HCT116 (cell line): ENCODE results near the gene FGF14. TPM values are rescaled to one million over a fixed set of nuclear protein-coding genes. Genes with fewer than 3 reads are reported as not detected.

Experiments
- ATAC-seq: fragments of 200-7000 bp; cut with Tn5 transposase; 2 replicates; pipeline ENCODE4 v1.9.1; 2020; ENCODE audit warnings: mild to moderate bottlenecking, moderate library complexity
- BruUV-seq: library from RNA; stranded (reverse); fragments of 400-500 nt; replicated peaks from 2 replicates; lab custom pipeline; 2021; lab: Mats Ljungman, UMichigan
- CTCF ChIA-PET: fragments of 300-600 bp; sonication (Branson Sonifier 250); formaldehyde crosslinking; loops from one replicate; lab custom pipeline; 2021; ENCODE audit warnings: antibody characterized with exemption; lab: Charles Lee
- POLR2A ChIA-PET: fragments of 300-600, 350-600 bp; sonication (Branson Sonifier 250); formaldehyde crosslinking; loops from one replicate; lab custom pipeline; 2021; ENCODE audit warnings: antibody characterized with exemption; lab: Charles Lee
- RAD21 ChIA-PET, 2 experiments: fragments of 300-600 bp; sonication (Branson Sonifier 250); formaldehyde crosslinking; loops; one replicate each; lab custom pipeline; 2023; ENCODE audit warnings: low total read pairs in 2 of 2; ENCODE audit not compliant: uncharacterized antibody in 2 of 2, unreplicated experiment in 2 of 2, low non-redundant PET in 1 of 2; lab: Charles Lee
- DNase-seq: peaks from one replicate; pipeline ENCODE4 v3.0.0-alpha.2; 2010; ENCODE audit warnings: low read depth, low spot score
- H2AFZ ChIP-seq: fragments of 200-600 bp; shearing (Covaris generic), sonication (generic); 2 replicates; pipeline ENCODE4 v1.6.1; 2017; ENCODE audit warnings: low read depth, mixed run types, mixed read lengths, antibody characterized with exemption, low read length; ENCODE audit not compliant: poor library complexity, severe bottlenecking
- H3K27ac ChIP-seq: 2 replicates; pipeline ENCODE4 v1.5.1; 2012; ENCODE audit warnings: low read depth, low read length
- H3K27me3 ChIP-seq: fragments of 200-600 bp; sonication (generic); 2 replicates; pipeline ENCODE4 v1.6.1; 2016; ENCODE audit warnings: mixed run types, low read length, mixed read lengths; ENCODE audit not compliant: insufficient read depth
- H3K36me3 ChIP-seq, 2 experiments: fragments of 200-500 bp in 1 of 2; fragments of 200-600 bp in 1 of 2; sonication (Bioruptor generic) in 1 of 2; sonication (generic) in 1 of 2; 2 replicates each; pipeline versions ENCODE4 v1.5.1 to v1.6.1; 2014 to 2016; ENCODE audit warnings: low read length in 2 of 2, inconsistent platforms in 1 of 2, mixed read lengths in 1 of 2, mixed run types in 1 of 2; ENCODE audit not compliant: insufficient read depth in 2 of 2, control insufficient read depth in 1 of 2
- H3K4me1 ChIP-seq, 2 experiments: fragments of 200-600 bp in 1 of 2; sonication (generic) in 1 of 2; 2 replicates each; pipeline versions ENCODE4 v1.5.1 to v1.6.1; 2012 to 2017; ENCODE audit warnings: low read length in 2 of 2, inconsistent platforms in 1 of 2, mild to moderate bottlenecking in 1 of 2, mixed read lengths in 1 of 2, mixed run types in 1 of 2, moderate library complexity in 1 of 2; ENCODE audit not compliant: insufficient read depth in 2 of 2, control insufficient read depth in 1 of 2
- H3K4me2 ChIP-seq: fragments of 200-600 bp; sonication (generic); 2 replicates; pipeline ENCODE4 v1.6.1; 2017; ENCODE audit warnings: mixed run types, low read length, mixed read lengths
- H3K4me3 ChIP-seq, 2 experiments: fragments of 200-600 bp in 1 of 2; sonication (generic) in 1 of 2; replicated peaks in 1 of 2; 2 replicates each; pipeline ENCODE4 v1.5.1; 2011 to 2016; ENCODE audit warnings: low read length in 2 of 2, control low read depth in 1 of 2, low read depth in 1 of 2, mild to moderate bottlenecking in 1 of 2, mixed read lengths in 1 of 2, mixed run types in 1 of 2
- H3K79me2 ChIP-seq: fragments of 200-600 bp; sonication (generic); 2 replicates; pipeline ENCODE4 v1.6.1; 2017; ENCODE audit warnings: mild to moderate bottlenecking, mixed run types, low read length, moderate library complexity, mixed read lengths; ENCODE audit not compliant: insufficient read depth
- H3K9ac ChIP-seq: fragments of 200-600 bp; sonication (generic); 2 replicates; pipeline ENCODE4 v1.6.1; 2016; ENCODE audit warnings: low read length, mixed read lengths
- H3K9me2 ChIP-seq: fragments of 200-600 bp; sonication (generic), shearing (Covaris generic); 2 replicates; pipeline ENCODE4 v1.6.1; 2017; ENCODE audit warnings: mixed run types, mild to moderate bottlenecking, moderate library complexity; ENCODE audit not compliant: insufficient read depth
- H3K9me3 ChIP-seq, 2 experiments: fragments of 200-500 bp in 1 of 2; fragments of 200-600 bp in 1 of 2; sonication (Bioruptor generic) in 1 of 2; sonication (generic) in 1 of 2; 2 replicates each; pipeline ENCODE4 v1.6.1; 2014 to 2017; ENCODE audit warnings: low read length in 2 of 2, mixed read lengths in 2 of 2, inconsistent platforms in 1 of 2, low read depth in 1 of 2, mild to moderate bottlenecking in 1 of 2, mixed run types in 1 of 2, moderate library complexity in 1 of 2; ENCODE audit not compliant: control insufficient read depth in 1 of 2, insufficient read depth in 1 of 2
- H4K20me1 ChIP-seq: fragments of 200-600 bp; sonication (generic), shearing (Covaris generic); 2 replicates; pipeline ENCODE4 v1.6.1; 2017; ENCODE audit warnings: mixed run types, mild to moderate bottlenecking, moderate library complexity; ENCODE audit not compliant: insufficient read depth
- CBX3 ChIP-seq: IDR thresholded peaks from 2 replicates; pipeline ENCODE4 v1.6.1; 2012; ENCODE audit warnings: low read depth
- EGR1 ChIP-seq: IDR thresholded peaks from 2 replicates; pipeline ENCODE4 v1.6.1; 2012; ENCODE audit warnings: low read depth
- ELF1 ChIP-seq: IDR thresholded peaks from 2 replicates; pipeline ENCODE4 v1.6.1; 2012; ENCODE audit warnings: low read depth, borderline replicate concordance
- EZH2 ChIP-seq: fragments of 200-600 bp; sonication (generic); IDR thresholded peaks from 2 replicates; pipeline ENCODE4 v1.6.1; 2017; ENCODE audit warnings: antibody characterized with exemption, mixed run types
- EZH2phosphoT487 ChIP-seq: fragments of 200-600 bp; IDR thresholded peaks from 2 replicates; pipeline ENCODE4 v1.6.1; 2018; ENCODE audit warnings: antibody characterized with exemption, borderline replicate concordance
- FOSL1 ChIP-seq: IDR thresholded peaks from 2 replicates; pipeline ENCODE4 v1.6.1; 2012; ENCODE audit warnings: low read depth
- JUND ChIP-seq: IDR thresholded peaks from 2 replicates; pipeline ENCODE4 v1.6.1; 2012
- POLR2AphosphoS5 ChIP-seq: IDR thresholded peaks from 2 replicates; pipeline ENCODE4 v1.6.1; 2011; ENCODE audit warnings: mild to moderate bottlenecking, low read depth, low read length, moderate library complexity
- SIN3A ChIP-seq: IDR thresholded peaks from 2 replicates; pipeline ENCODE4 v1.6.1; 2012; ENCODE audit warnings: low read depth
- SP1 ChIP-seq: IDR thresholded peaks from 2 replicates; pipeline ENCODE4 v1.6.1; 2012; ENCODE audit warnings: low read depth
- SRF ChIP-seq: IDR thresholded peaks from 2 replicates; pipeline ENCODE4 v1.6.1; 2012; ENCODE audit warnings: low read depth
- TCF7L2 ChIP-seq: IDR thresholded peaks from 2 replicates; pipeline ENCODE4 v1.7.0; 2011; ENCODE audit warnings: borderline replicate concordance, inconsistent platforms; ENCODE audit not compliant: insufficient read depth, insufficient read length; ENCODE audit errors: extremely low read depth
- YY1 ChIP-seq: IDR thresholded peaks from 2 replicates; pipeline ENCODE4 v1.6.1; 2011; ENCODE audit warnings: low read length, low read depth, moderate library complexity, mild to moderate bottlenecking; ENCODE audit not compliant: insufficient replicate concordance; ENCODE audit errors: extremely low read depth
- ZFX ChIP-seq: fragments of 450-650 bp; IDR thresholded peaks from 2 replicates; pipeline ENCODE4 v1.6.1; 2017
- ZNF274 ChIP-seq: fragments of 200-500 bp; sonication (Bioruptor generic); IDR thresholded peaks from 2 replicates; pipeline ENCODE4 v1.6.1; 2014; ENCODE audit warnings: mild to moderate bottlenecking, low read depth, low read length, inconsistent platforms
- intact Hi-C: fragments of 100-400 bp; cut with micrococcal nuclease; formaldehyde crosslinking; loops from 2 replicates; pipeline ENCODE4 v1.10.0; 2022
- total RNA-seq: library from RNA; stranded (reverse); gene quantifications from one replicate; pipeline ENCODE4 v1.2.1, GENCODE V29; 2021; ENCODE audit not compliant: unreplicated experiment
- TF ChIP-seq, protein P1 (sequence below), 3 experiments: fragments of 200-600 bp in 1 of 3; sonication (generic) in 1 of 3; IDR thresholded peaks in 2 of 3; conservative IDR thresholded peaks in 1 of 3; 2 replicates each; pipeline ENCODE4 v1.5.1; 2012 to 2017; ENCODE audit warnings: low read depth in 2 of 3, low read length in 2 of 3, antibody characterized with exemption in 1 of 3, borderline replicate concordance in 1 of 3, control low read depth in 1 of 3, mild to moderate bottlenecking in 1 of 3, mixed read lengths in 1 of 3, mixed run types in 1 of 3, moderate library complexity in 1 of 3; ENCODE audit not compliant: insufficient read depth in 1 of 3
- TF ChIP-seq, protein P2 (sequence below): IDR thresholded peaks from 2 replicates; pipeline ENCODE4 v1.6.1; 2012
- TF ChIP-seq, protein P3 (sequence below): IDR thresholded peaks from 2 replicates; pipeline ENCODE4 v1.6.1; 2011; ENCODE audit warnings: mild to moderate bottlenecking, low read length, moderate library complexity; ENCODE audit not compliant: insufficient replicate concordance; ENCODE audit errors: extremely low read depth

The FGF14 gene
- total RNA-seq, 1 experiment from 2014 or later = not detected

DNA sequence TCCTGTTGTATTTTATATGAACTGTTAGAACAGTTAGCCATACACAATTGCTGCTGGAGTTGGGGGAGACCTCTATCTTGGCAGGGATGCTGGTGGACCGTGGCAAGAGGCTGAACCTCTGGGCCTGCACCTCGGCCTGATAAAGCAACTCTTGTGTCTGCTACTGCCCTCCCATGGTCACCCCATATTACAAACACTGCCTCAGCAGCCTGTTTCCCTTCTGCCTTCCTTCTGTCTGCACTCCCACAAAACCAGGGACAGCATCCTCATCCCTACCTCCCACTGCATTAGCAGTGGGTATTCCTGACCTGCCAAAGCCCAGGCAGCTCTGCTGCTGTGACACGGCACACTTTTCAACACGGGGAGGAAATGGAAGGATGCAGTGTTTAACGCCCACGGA is 456.4 kb downstream of the FGF14 start:
- RAD21 ChIA-PET = no interaction called here
- no peak for TF ChIP-seq ZNF274
- no peak for TF ChIP-seq YY1
- TF ChIP-seq SP1 = no peak
- no peaks in the 10 kb centered on the region for H3K27me3 ChIP-seq
- H3K9ac ChIP-seq = no peak overlapping the region
- no peak overlapping the region for H2AFZ ChIP-seq
- H3K4me2 ChIP-seq = no peak overlapping the region
- CTCF ChIA-PET = no interaction called here
- ATAC-seq (no peak), DNase-seq (no peak)
- POLR2A ChIA-PET = no interaction called here
- intact Hi-C loops = no loop called here
- no peaks in the 10 kb centered on the region for H4K20me1 ChIP-seq
- no peak overlapping the region for H3K4me3 ChIP-seq
- no peaks in the 10 kb centered on the region for H3K79me2 ChIP-seq
- no TSS peak for BruUV-seq
- no peaks in the 10 kb centered on the region for H3K9me2 ChIP-seq
- no peaks in the 10 kb centered on the region for H3K4me1 ChIP-seq
- no peaks in the 10 kb centered on the region for H3K36me3 ChIP-seq
- H3K27ac ChIP-seq = no peak overlapping the region
- peaks cover 0 to 8% of the 10 kb centered on the region in 2 experiments; a peak in 1 of 4 replicates for H3K9me3 ChIP-seq

DNA sequence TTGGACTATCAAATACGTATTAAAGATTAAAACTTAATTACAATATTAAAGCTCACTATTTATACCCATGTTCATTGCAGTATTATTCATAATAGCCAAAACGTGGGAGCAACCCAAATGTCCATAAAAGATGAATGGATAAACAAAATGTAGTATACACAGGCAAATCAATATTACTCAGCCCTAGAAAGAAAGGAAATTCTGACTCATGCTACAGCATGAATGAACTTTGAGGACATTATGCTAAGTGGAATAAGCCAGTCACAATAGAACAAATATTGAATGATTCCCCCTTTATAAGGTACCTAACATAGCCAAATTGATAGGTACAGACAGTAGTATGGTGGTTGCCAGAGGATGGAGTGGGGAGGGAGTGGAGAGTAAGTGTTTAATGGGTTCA is 457.3 kb downstream of the FGF14 start:
- intact Hi-C loops = no loop called here
- H3K27ac ChIP-seq = no peak overlapping the region
- H3K4me1 ChIP-seq = no peaks in the 10 kb centered on the region
- ATAC-seq (no peak), DNase-seq (no peak)
- H3K9me2 ChIP-seq = no peaks in the 10 kb centered on the region
- no peak overlapping the region for H2AFZ ChIP-seq
- H3K79me2 ChIP-seq = no peaks in the 10 kb centered on the region
- no peak overlapping the region for H3K4me2 ChIP-seq
- H4K20me1 ChIP-seq = no peaks in the 10 kb centered on the region
- RAD21 ChIA-PET = no interaction called here
- BruUV-seq = no TSS peak
- peaks cover 0 to 8% of the 10 kb centered on the region in 2 experiments; a peak in 1 of 4 replicates for H3K9me3 ChIP-seq
- no peaks in the 10 kb centered on the region for H3K27me3 ChIP-seq
- no peak overlapping the region for H3K4me3 ChIP-seq
- no peaks in the 10 kb centered on the region for H3K36me3 ChIP-seq
- no peak overlapping the region for H3K9ac ChIP-seq
- CTCF ChIA-PET = no interaction called here
- POLR2A ChIA-PET = no interaction called here
- no peak for TF ChIP-seq JUND
- no peak for TF ChIP-seq SRF
- TF ChIP-seq EZH2phosphoT487 = no peak
- TF ChIP-seq TCF7L2 = no peak
- TF ChIP-seq SIN3A = no peak
- TF ChIP-seq EZH2 = no peak
- no peak for TF ChIP-seq ZFX
- no peak for TF ChIP-seq FOSL1
- TF ChIP-seq, protein P1, sequence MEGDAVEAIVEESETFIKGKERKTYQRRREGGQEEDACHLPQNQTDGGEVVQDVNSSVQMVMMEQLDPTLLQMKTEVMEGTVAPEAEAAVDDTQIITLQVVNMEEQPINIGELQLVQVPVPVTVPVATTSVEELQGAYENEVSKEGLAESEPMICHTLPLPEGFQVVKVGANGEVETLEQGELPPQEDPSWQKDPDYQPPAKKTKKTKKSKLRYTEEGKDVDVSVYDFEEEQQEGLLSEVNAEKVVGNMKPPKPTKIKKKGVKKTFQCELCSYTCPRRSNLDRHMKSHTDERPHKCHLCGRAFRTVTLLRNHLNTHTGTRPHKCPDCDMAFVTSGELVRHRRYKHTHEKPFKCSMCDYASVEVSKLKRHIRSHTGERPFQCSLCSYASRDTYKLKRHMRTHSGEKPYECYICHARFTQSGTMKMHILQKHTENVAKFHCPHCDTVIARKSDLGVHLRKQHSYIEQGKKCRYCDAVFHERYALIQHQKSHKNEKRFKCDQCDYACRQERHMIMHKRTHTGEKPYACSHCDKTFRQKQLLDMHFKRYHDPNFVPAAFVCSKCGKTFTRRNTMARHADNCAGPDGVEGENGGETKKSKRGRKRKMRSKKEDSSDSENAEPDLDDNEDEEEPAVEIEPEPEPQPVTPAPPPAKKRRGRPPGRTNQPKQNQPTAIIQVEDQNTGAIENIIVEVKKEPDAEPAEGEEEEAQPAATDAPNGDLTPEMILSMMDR (IDR thresholded peaks at IDR 0.05 in 2 of 3, conservative IDR thresholded peaks at IDR 0.05 in 1 of 3; ENCODE audit: borderline replicate concordance in 1 of 3, insufficient read depth in 1 of 3, low read depth in 2 of 3, low read length in 2 of 3) = no peak
- TF ChIP-seq, protein P2, sequence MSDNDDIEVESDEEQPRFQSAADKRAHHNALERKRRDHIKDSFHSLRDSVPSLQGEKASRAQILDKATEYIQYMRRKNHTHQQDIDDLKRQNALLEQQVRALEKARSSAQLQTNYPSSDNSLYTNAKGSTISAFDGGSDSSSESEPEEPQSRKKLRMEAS = no peak
- no peak for TF ChIP-seq YY1
- no peak for TF ChIP-seq POLR2AphosphoS5
- no peak for TF ChIP-seq ELF1
- TF ChIP-seq, protein P3, sequence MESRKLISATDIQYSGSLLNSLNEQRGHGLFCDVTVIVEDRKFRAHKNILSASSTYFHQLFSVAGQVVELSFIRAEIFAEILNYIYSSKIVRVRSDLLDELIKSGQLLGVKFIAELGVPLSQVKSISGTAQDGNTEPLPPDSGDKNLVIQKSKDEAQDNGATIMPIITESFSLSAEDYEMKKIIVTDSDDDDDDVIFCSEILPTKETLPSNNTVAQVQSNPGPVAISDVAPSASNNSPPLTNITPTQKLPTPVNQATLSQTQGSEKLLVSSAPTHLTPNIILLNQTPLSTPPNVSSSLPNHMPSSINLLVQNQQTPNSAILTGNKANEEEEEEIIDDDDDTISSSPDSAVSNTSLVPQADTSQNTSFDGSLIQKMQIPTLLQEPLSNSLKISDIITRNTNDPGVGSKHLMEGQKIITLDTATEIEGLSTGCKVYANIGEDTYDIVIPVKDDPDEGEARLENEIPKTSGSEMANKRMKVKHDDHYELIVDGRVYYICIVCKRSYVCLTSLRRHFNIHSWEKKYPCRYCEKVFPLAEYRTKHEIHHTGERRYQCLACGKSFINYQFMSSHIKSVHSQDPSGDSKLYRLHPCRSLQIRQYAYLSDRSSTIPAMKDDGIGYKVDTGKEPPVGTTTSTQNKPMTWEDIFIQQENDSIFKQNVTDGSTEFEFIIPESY = no peak
- no peak for TF ChIP-seq ZNF274
- TF ChIP-seq SP1 = no peak
- no peak for TF ChIP-seq EGR1
- TF ChIP-seq CBX3 = no peak
